Body of pancreas (tissue), 4 donors: ENCODE measurements around the gene ZNF93. TPM values are rescaled to one million over a fixed set of nuclear protein-coding genes. Genes with fewer than 3 reads are reported as not detected.
A peak's percentile ranks its signal among the peaks of the same experiment; 100 is the strongest.
"Not testable (repeated sequence)": the region's sequence is repeated elsewhere in the genome, so short reads cannot be mapped to it uniquely, and the experiment has no call there.

Source experiments
- ATAC-seq: fragments of 150-250 bp; one replicate; pipeline ENCODE4 v1.9.1; 2016
- DNase-seq, 4 donors: peaks; one replicate each; pipeline ENCODE4 v3.0.0-alpha.2; 2019
- H3K27ac ChIP-seq, 4 donors: fragments of 200-600 bp; sonication (generic); 1 replicate in 3 of 4; 2 replicates in 1 of 4; pipeline versions ENCODE4 v1.5.1 to v1.6.1; 2016 to 2019; ENCODE audit warnings: mild to moderate bottlenecking in 1 of 4, mixed read lengths in 1 of 4, moderate library complexity in 1 of 4
- H3K27me3 ChIP-seq, 2 donors: fragments of 200-600 bp; sonication (generic); one replicate each; pipeline ENCODE4 v1.6.0; 2016; ENCODE audit warnings: mild to moderate bottlenecking in 1 of 2
- H3K36me3 ChIP-seq, 2 donors: fragments of 200-600 bp; sonication (generic); replicated peaks in 1 of 2; 2 replicates each; pipeline ENCODE4 v1.5.1; 2016; ENCODE audit warnings: low read depth in 2 of 2; ENCODE audit not compliant: insufficient read depth in 1 of 2
- H3K4me1 ChIP-seq: fragments of 200-600 bp; sonication (generic); one replicate; pipeline ENCODE4 v1.6.0; 2016
- H3K4me3 ChIP-seq, 2 donors: fragments of 200-600 bp; sonication (generic); 1 replicate in 1 of 2; 2 replicates in 1 of 2; pipeline ENCODE4 v1.5.1; 2016 to 2019
- H3K9me3 ChIP-seq, 3 donors: fragments of 200-600 bp; sonication (generic); 1 replicate in 2 of 3; 2 replicates in 1 of 3; pipeline ENCODE4 v1.5.1; 2016
- POLR2A ChIP-seq, 3 donors: fragments of 450-650 bp; IDR thresholded peaks; one replicate each; pipeline ENCODE4 v1.6.1; 2016; ENCODE audit warnings: antibody characterized with exemption in 3 of 3, mild to moderate bottlenecking in 2 of 3
- WGBS, 2 donors: methylation state at CpG; one replicate each; pipeline ENCODE4 v1.1.5; 2017; 5-methylcytosine and 5-hydroxymethylcytosine counted together
- intact Hi-C: fragments of 100-400 bp; cut with DNase I; formaldehyde crosslinking; loops from one replicate; pipeline ENCODE4 v1.15.1; 2023
- total RNA-seq, 2 donors: library from RNA; depleted of rRNA; stranded (reverse); fragments of >200 nt; gene quantifications; one replicate each; pipeline ENCODE4 v1.1.0, GENCODE V29; 2016
- TF ChIP-seq, protein P1 (sequence below), 7 experiments: fragments of 450-650 bp in 4 of 7; fragments of 200-600 bp in 3 of 7; sonication (generic) in 3 of 7; IDR thresholded peaks; one replicate each; pipeline ENCODE4 v1.5.1; 2016 to 2019; ENCODE audit warnings: antibody characterized with exemption in 7 of 7

Gene ZNF93
- total RNA-seq, 2 donors from 2014 or later: 2.3 to 5.4 TPM

DNA sequence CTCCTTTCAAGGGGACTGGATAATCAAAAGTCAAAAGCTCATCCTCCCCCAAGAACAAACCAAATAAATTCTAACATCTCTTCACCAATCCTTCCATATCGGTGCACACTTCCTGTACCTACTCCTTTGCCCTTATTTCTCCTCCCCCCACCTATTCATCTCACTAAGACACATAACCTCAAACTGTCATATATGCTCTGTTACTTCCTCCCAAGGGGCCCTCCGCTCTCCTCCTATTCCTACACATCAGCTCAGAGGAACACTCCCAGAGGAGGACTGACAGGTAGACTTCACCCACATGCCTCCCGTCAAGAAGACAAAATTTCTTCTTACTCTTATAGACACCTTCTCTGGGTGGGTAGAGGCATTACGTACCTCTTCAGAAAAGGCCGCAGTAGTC, 48.1 kb downstream of the ZNF93 start:
- DNase-seq (no peak), ATAC-seq (no peak)
- Histone ChIP-seq H3K4me3 (no peak overlapping the region), H3K9me3 (no peaks in the 10 kb centered on the region), H3K27ac (no peak overlapping the region), H3K36me3 (no peaks in the 10 kb centered on the region), H3K27me3 (no peaks in the 10 kb centered on the region), H3K4me1 (no peaks in the 10 kb centered on the region)
- TF ChIP-seq, protein P1, sequence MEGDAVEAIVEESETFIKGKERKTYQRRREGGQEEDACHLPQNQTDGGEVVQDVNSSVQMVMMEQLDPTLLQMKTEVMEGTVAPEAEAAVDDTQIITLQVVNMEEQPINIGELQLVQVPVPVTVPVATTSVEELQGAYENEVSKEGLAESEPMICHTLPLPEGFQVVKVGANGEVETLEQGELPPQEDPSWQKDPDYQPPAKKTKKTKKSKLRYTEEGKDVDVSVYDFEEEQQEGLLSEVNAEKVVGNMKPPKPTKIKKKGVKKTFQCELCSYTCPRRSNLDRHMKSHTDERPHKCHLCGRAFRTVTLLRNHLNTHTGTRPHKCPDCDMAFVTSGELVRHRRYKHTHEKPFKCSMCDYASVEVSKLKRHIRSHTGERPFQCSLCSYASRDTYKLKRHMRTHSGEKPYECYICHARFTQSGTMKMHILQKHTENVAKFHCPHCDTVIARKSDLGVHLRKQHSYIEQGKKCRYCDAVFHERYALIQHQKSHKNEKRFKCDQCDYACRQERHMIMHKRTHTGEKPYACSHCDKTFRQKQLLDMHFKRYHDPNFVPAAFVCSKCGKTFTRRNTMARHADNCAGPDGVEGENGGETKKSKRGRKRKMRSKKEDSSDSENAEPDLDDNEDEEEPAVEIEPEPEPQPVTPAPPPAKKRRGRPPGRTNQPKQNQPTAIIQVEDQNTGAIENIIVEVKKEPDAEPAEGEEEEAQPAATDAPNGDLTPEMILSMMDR (IDR thresholded peaks at IDR 0.05): no peak
- no peak for TF ChIP-seq POLR2A (IDR thresholded peaks at IDR 0.05)
- intact Hi-C loops: no loop called here
- 81 to 84% methylated on average over 5 of the region's 5 CpGs for WGBS, 2 donors

DNA sequence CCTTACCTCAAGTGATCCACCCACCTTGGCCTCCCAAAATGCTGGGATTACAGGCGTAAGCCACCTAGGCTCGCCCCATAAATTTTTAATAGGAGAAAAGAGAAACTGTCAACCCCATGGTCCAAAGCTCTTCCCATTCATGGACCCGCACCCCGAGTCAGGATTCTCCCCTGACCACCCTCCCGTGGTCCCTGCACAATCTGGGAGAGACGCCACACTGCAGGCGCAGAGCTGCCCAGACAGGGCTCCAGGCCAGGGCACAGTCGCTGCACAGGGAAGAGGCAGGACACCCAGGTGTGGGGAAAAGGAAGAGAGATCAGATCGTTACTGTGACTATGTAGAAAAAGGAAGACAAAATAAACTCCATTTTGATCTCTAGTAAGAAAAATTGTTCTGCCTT, 54.5 kb downstream of the ZNF93 start:
- intact Hi-C loops: loop anchor here (5.0 kb wide), 1 partner anchor 418 kb away; the partner anchor contains the start of gene CILP2
- no peaks in the 10 kb centered on the region for H3K9me3 ChIP-seq
- WGBS, 2 donors: 81% methylated on average over 9 of the region's 9 CpGs

DNA sequence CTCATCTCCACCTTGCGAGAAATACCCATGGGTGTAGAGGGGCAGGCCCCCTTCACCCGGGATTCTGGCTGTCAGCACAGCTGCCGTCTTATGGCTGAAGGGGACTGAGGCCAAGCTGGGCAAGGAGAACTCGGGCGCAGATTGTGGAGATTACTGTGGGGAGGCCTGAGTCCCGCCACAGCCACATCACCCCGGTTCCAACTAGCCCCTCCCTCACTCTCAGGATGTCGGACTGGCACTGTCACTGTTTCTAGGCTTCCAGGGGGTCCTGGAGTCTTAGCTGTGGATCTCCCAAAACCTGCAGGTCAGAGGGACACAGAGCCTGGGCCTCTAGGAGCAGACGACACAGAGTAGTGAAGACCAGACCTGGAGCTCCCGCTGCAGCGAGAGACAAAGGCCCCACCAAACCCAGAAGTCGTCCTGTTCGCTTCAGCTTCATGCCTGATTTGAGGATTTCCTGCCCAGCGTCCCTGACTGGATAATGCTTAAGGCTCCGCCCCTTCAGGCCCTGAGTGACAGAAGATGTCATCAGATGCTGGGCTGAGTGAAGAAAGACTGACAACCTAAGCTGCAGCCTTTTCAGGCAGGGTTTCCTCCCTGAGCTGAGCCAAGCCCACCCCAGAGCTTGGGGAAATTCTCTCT, 55.8 kb downstream of the ZNF93 start:
- WGBS, 2 donors: 58 to 63% methylated on average over 15 of the region's 15 CpGs
- no peak for DNase-seq
- intact Hi-C loops: loop anchor here (5.0 kb wide), 1 partner anchor 419 kb away; the partner anchor contains the start of gene CILP2

More for the DNA sequence above, 54.5 kb downstream of the ZNF93 start:
- TF ChIP-seq, protein P1 (IDR thresholded peaks at IDR 0.05): no peak
- no peak for TF ChIP-seq POLR2A (IDR thresholded peaks at IDR 0.05)
- H3K4me1 ChIP-seq: no peaks in the 10 kb centered on the region
- DNase-seq (no peak), ATAC-seq (no peak)
- no peak overlapping the region for H3K4me3 ChIP-seq
- no peak overlapping the region for H3K27ac ChIP-seq
- H3K27me3 ChIP-seq: no peaks in the 10 kb centered on the region
- no peaks in the 10 kb centered on the region for H3K36me3 ChIP-seq

DNA sequence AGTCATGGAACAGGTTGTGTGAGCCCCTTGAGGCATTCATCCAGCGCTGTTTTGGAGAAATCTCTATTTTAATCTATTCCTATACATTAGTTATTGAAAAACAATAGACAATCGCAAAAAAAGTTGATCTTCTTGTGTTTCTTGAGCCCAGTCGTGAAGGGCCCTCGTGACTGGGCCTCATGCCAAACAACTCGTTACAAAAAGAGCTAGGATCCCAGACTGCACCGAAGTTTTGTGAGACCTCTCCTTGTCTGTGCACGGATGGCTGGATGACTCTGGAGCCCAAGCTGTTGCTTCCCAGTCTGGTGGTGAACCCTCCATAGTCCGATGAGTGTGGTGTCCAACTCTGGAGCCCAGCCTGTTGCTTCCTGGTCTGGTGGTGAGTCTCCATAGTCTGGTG, 57.0 kb downstream of the ZNF93 start:
- not testable (repeated sequence) for H3K9me3 ChIP-seq, DNase-seq, H3K27ac ChIP-seq, H3K4me1 ChIP-seq, H3K4me3 ChIP-seq, ATAC-seq, H3K36me3 ChIP-seq, H3K27me3 ChIP-seq
- WGBS, 2 donors: 77 to 87% methylated on average over 8 of the region's 8 CpGs
- intact Hi-C loops: loop anchor here (5.0 kb wide), 1 partner anchor 420 kb away; the partner anchor contains the start of gene CILP2

More for the DNA sequence above, 55.8 kb downstream of the ZNF93 start:
- Histone ChIP-seq H3K9me3 (no peaks in the 10 kb centered on the region), H3K27me3 (no peaks in the 10 kb centered on the region), H3K4me3 (no peak overlapping the region), H3K4me1 (no peaks in the 10 kb centered on the region), H3K36me3 (no peaks in the 10 kb centered on the region), H3K27ac (no peak overlapping the region)
- TF ChIP-seq POLR2A (IDR thresholded peaks at IDR 0.05): no peak
- TF ChIP-seq, protein P1 (IDR thresholded peaks at IDR 0.05): no peak
- ATAC-seq: no peak

DNA sequence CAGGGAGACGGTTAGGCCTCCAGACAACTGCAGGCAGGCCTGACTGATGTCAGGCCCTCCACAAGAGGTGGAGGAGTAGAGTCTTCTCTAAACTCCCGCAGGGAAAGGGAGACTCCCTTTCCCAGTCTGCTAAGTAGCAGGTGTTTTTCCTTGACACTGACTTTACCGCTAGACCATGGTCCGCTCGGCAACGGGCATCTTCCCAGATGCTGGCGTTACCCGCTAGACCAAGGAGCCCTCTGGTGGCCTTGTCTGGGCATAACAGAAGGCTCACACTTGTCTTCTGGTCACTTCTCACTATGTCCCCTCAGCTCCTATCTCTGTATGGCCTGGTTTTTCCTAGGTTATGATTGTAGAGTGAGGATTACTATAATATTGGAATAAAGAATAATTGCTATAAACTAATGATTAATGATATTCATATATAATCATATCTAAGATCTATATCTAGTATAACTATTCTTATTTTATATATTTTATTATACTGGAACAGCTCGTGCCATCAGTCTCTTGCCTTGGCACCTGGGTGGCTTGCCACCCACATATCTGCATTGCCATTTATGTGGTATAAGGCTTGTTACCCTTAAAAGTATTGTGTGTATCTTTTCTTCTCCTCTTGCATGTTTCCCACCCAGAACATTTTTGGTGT, 58.5 kb downstream of the ZNF93 start:
- not testable (repeated sequence) for H3K27me3 ChIP-seq, H3K4me1 ChIP-seq, H3K9me3 ChIP-seq, H3K4me3 ChIP-seq, H3K36me3 ChIP-seq, H3K27ac ChIP-seq, ATAC-seq
- peak; percentile 79 to 90 (median 80) for DNase-seq
- 18% methylated on average over 9 of the region's 9 CpGs for WGBS, 2 donors
- TF ChIP-seq, protein P1 (IDR thresholded peaks at IDR 0.05): peak; percentile 35 to 82 (median 72)
- intact Hi-C loops: loop anchor here (5.0 kb wide), 1 partner anchor 422 kb away; the partner anchor contains the start of gene CILP2
